Right hindlimb (tissue), 1 donor: ENCODE results near the gene ATP1B3.
A peak's percentile ranks its signal among the peaks of the same experiment; 100 is the strongest.
"Not testable (repeated sequence)": the region's sequence is repeated elsewhere in the genome, so short reads cannot be mapped to it uniquely, and the experiment has no call there.

Experiments
- DNase-seq: peaks from one replicate; pipeline ENCODE4 v3.0.0-alpha.2; 2018

Gene ATP1B3

GRCh38 chr3:141909408-141909807, 33.0 kb downstream of the ATP1B3 start:
- DNase-seq = no peak

DNA sequence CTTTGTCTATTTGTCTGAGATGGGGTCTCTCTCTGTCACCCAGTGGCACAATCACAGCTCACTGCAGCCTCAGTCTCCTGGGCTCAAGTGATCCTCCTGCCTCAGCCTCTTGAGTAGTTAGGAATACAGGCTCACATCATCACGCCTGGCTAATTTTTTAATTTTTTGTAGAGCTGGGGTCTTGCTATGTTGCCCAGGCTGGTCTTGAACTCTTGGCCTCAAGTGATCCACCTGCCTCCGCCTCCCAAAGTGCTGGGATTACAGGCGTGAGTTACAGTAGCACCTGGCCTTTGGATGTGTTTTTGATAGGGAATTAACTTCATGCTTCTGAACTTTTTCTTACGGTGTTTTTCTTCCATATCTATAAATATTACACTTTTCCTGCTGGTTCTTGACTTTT, 33.5 kb downstream of the ATP1B3 start:
- not testable (repeated sequence) for DNase-seq

GRCh38 chr3:141913150-141913811, 36.8 kb downstream of the ATP1B3 start:
- DNase-seq = no peak

DNA sequence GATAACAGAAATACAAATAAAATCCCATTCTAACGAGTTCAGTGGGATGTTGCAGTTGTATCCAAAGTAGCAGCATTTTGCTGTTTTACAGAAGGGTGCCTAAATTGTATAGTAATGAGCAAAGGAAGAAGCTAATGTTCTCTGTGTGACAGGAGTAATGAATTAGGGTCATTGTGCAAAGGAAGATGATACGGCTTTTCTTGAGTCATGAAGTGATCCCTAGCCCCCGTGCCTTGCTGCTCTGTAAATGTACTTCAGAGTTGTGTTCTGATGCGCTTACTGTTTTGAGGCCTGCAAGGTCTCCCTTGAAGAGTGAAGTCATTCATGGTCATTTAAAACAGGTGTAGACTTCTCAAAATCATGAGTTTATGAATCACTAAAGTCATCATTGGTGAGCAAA, 37.9 kb downstream of the ATP1B3 start:
- DNase-seq = no peak

DNA sequence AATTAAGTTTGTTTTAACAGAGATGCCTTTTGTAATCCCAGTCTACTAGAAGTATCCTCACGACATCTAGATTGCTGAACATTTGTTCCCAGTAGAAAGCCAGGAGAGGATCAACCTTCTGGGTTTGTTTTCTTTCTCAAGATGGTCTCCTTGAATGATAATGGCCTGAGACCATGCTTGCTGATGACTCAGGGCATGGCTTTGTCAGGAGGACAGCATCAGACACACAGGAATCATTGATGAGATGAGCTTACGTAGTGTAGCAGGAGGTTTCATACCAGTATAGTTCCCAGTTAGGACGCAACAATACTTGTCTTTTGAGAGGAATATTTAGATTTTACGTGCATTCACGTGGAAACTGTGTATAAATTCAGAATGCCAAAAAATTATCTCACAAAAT, 38.6 kb downstream of the ATP1B3 start:
- DNase-seq = no peak

DNA sequence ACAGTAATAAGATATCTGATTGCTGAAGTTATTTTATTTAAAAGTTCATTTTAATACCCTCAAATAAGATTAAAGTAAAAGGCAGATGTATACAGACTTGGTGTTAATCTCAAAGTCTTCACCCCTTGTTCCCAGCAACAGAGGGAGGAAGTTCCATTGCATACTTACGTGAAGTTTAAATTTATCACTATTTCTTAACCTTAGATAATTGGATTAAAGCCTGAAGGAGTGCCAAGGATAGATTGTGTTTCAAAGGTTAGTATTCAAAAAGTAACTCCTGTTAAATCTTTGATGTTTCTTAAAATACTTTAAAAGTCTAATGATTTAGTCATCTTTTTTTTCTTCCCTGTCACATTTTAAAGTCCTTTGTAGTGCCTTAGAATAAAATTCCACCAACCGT, 39.3 kb downstream of the ATP1B3 start:
- no peak for DNase-seq

- DNase-seq = no peak
These were observed 44.3 kb downstream of the ATP1B3 start for GRCh38 chr3:141920701-141921100.

DNA sequence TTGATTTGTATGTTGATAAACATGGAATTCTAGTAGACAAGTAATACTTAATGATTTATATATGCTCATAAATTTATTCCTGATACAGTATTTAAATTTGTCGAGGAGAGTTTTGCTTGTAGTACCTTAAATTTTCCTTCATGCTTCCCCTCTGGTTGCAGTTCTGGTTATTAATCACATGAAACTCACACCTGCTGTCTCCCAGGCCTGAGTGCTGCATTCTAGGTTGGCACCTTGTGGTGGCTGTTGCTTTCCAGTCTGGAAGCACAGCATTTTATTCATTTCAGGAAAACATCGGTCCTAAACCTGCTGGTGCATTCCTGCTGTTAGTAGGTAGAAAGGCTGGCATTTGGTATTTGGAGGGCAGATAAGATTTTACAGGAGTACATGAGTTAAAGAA, 44.9 kb downstream of the ATP1B3 start:
- DNase-seq = no peak

- not testable (repeated sequence) for DNase-seq
These were observed 49.2 kb downstream of the ATP1B3 start for GRCh38 chr3:141925677-141926076.

GRCh38 chr3:141926929-141927328, 50.5 kb downstream of the ATP1B3 start:
- no peak for DNase-seq

GRCh38 chr3:141928631-141929270, 52.3 kb downstream of the ATP1B3 start:
- DNase-seq = no peak

DNA sequence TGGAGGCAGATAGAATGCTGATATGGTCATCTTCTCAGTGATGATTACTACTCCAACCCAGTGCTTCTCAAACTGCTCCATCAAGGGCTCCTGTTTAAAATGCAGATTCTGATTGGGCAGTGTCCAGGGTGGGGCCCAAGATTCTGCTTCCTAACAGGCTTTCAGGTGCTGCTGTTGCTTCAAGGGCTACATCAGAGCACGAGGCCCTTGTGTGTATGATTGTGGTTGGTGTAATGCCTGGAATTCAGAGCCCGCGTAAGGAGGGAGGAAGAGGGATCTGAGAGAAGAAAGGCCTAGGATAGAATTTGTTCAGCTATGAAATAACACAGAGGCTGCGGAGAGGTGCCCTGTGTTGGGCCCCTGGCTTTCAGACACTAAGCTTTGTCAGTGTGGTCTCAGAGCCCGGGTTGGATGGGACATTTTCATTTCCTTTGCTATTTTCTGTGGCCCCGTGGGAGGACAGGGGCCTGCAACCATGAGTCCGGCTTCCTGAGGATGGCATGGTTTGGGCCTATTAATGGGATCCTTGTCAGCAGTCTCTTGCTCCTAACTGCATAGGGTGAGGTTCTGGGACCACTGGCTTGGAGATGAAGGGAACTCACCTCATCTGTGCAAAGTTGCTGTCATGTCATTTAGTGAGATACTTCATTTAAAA, 53.0 kb downstream of the ATP1B3 start:
- DNase-seq = no peak

- no peak for DNase-seq
These were observed 54.4 kb downstream of the ATP1B3 start for GRCh38 chr3:141930801-141931200.

DNA sequence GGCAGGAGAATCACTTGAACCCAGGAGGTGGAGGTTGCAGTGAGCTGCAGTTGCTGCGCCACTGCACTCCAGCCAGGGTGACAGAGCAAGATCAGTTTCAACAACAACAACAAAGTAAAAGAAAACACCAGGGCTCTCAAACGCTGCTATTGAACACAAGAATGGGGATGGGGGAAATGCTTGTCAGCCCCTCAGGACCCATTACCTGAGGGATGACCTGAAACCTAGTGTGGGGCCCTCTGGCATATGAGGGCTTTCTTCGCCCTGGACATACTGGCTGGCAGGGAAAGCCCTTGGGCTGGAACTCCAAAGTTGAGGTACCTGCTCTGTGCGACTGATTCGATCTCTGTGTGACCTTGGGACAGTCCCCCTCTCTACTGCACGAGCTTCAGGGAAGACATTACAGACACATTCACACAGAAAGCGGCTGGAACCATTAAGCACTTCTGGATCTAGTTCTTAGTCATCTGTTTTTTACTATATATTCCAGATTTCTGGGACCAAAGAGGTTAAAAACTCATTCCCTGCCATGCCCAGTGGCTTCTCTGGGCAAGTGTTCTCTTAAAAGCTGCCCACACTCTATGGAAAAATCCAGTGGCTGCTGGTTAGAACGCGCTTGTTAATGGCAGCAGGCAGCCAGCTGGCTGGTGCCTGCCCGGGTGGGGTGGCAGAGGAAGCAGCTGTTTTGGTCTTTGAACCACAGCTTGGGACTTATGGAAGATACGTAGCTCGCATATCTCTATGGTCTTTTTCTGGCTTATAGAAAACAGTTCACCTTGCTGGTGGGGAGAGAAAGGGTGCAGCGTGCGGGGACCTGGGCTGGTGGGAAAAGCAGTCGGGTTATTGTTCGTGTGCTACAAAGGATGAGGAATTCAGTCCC, 57.2 kb downstream of the ATP1B3 start:
- DNase-seq = peak; percentile 63

GRCh38 chr3:141934354-141934753, 57.9 kb downstream of the ATP1B3 start:
- no peak for DNase-seq

- no peak for DNase-seq
These were observed 61.6 kb downstream of the ATP1B3 start for GRCh38 chr3:141938011-141938500.

DNA sequence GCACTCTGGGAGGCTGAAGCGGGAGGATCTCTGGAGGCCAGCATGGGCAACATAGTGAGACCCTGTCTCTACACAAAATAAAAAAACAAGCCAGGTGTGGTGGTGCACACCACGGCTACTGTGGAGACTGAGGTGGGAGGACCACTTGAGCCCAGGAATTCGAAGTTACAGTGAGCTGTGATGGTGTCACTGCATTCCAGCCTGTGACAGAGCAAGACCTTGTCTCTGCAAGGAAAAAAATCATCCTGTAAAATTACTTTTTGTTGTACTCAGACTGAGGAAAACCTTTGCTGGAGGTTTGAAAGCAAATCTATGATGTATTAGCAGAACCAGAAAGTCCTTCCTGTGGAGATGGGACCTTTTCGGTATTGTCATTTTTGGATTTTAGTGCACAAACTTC, 63.3 kb downstream of the ATP1B3 start:
- no peak for DNase-seq

GRCh38 chr3:141940194-141940776, 63.8 kb downstream of the ATP1B3 start:
- peak; percentile 55 for DNase-seq

GRCh38 chr3:141941093-141941492, 64.7 kb downstream of the ATP1B3 start:
- DNase-seq = no peak

- DNase-seq = no peak
These were observed 65.6 kb downstream of the ATP1B3 start for GRCh38 chr3:141942006-141942405.

DNA sequence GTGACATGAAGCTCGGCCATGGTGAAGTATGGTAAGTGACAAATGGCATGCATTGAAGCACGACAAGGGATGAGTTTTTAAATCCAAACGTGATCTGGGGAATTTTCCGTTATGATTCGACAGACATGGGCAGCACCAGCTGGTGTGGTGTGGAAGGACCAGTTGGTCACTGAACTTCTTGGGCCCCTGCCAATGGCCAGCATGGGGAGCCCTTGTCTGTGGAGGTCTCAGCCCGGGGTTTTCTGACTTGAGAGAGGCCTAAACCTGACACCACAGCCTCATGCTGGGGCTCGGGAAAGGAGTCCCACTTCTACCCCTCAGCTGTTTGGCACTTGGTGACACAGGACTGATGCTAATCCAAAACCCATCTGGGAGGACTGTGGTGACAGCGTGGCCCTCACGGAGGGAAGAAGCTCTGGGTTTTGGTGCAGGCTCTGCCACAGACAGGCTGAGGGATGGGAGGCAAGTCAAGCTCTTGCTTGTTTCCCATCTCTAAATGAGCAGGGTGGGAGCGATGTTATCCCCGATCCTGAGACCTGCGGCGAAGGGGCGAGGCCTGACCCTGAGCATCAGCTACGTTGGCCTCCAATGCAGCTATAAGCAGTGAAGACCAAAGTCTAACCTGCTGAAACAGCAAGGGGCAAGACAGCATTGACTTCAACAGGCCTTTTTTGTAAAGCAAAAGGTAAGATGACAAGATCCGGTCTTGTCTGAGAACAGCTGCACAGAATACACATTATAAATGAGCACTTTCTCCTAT, 69.5 kb downstream of the ATP1B3 start:
- no peak for DNase-seq

GRCh38 chr3:141949399-141949798, 73.0 kb downstream of the ATP1B3 start:
- DNase-seq = no peak
